Occipital lobe (tissue), 2 donors: ENCODE data around the gene ADRM1. TPM values are rescaled to one million over a fixed set of nuclear protein-coding genes. Genes with fewer than 3 reads are reported as not detected.

ENCODE experiments used
- DNase-seq: peaks from one replicate; lab custom pipeline; 2025; lab: John Stamatoyannopoulos, UW
- total RNA-seq: library from RNA; depleted of rRNA; stranded (reverse); fragments of >200 nt; gene quantifications from one replicate; pipeline ENCODE4 v1.2.3, GENCODE V29; 2014

ADRM1 gene
- total RNA-seq, 1 donor from 2014 or later: 30.6 TPM

GRCh38 chr20:62280303-62280702 is 22.5 kb upstream of the ADRM1 start:
- DNase-seq: no peak

DNA sequence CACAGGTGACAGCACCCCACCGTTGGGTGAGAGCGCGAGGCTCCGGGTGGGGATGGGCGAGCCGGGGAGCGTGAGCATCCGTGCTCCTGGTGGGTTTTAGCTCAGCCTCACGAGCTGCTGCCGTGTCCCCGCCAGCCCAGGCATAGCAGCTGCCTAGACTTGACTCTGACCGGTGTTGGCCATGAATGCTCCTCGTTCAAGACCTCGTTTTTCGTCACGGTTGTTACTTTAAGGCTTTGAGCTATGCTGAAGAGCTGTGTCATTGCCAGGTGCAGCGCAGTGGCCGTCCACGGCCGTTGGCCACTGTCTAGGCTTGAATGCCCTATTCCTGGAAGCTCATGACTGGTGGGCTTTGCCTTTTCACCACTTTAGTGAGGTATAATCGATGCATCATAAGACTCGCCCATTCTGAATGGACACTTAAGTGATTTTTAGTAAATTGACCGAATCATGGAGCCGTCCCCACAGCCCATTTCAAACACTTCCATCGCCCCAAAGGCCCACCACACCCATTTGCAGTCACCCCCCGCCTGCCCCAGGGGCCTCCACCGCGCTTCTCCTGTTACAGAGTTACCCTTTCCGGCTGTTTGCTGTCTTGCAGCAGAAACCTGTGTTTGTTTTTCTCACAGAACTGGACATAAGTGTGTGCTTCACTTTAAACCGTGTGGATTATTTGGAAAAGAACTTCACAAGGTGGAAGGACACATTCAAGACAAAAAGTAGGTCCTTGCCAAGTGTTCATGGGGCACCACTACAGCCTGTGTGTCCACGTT is 21.4 kb upstream of the ADRM1 start:
- DNase-seq: no peak

DNA sequence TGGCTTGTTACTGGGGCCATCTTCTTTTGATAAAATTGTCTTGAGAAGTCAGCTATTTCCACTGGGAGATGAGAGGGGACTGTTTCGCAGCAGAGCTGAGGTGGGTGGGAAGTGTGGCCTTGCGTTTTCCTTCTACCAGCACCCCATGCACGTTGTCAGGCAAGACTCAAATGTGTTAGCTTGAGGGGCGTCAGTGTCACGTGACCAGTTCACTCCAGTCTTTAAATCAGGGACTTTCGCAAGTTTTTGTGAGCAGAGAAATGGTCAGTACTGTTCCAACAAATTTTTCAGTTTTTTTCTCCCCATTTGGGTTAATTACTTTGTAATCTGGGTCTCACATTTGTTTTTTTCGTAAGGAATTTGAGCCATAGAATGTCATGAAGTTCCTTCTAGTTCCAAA is 20.7 kb upstream of the ADRM1 start:
- no peak for DNase-seq

GRCh38 chr20:62282877-62283503 is 19.8 kb upstream of the ADRM1 start:
- DNase-seq: no peak

- DNase-seq: no peak
Observed at GRCh38 chr20:62284448-62284847, 18.3 kb upstream of the ADRM1 start.

GRCh38 chr20:62285151-62285550 is 17.6 kb upstream of the ADRM1 start:
- DNase-seq: no peak

DNA sequence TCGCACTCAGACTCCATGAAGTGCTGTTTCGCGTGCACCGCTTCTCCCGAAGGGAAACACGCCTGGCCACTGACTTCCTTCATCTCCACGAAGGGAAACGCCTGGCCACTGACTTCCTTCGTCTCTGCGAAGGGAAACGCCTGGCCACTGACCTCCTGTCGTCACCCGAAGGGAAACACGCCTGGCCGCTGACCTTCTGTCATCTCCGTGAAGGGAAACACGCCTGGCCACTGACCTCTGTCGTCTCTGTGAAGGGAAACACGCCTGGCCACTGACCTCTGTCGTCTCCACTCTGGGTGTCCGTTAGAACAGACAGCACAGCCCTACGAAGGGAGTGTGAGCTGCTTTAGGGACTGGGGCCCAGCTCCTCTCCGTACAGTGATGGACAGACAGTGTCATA is 17.1 kb upstream of the ADRM1 start:
- DNase-seq: no peak

- no peak for DNase-seq
Observed at GRCh38 chr20:62286493-62287064, 16.2 kb upstream of the ADRM1 start.

- no peak for DNase-seq
Observed at GRCh38 chr20:62287129-62287528, 15.7 kb upstream of the ADRM1 start.

DNA sequence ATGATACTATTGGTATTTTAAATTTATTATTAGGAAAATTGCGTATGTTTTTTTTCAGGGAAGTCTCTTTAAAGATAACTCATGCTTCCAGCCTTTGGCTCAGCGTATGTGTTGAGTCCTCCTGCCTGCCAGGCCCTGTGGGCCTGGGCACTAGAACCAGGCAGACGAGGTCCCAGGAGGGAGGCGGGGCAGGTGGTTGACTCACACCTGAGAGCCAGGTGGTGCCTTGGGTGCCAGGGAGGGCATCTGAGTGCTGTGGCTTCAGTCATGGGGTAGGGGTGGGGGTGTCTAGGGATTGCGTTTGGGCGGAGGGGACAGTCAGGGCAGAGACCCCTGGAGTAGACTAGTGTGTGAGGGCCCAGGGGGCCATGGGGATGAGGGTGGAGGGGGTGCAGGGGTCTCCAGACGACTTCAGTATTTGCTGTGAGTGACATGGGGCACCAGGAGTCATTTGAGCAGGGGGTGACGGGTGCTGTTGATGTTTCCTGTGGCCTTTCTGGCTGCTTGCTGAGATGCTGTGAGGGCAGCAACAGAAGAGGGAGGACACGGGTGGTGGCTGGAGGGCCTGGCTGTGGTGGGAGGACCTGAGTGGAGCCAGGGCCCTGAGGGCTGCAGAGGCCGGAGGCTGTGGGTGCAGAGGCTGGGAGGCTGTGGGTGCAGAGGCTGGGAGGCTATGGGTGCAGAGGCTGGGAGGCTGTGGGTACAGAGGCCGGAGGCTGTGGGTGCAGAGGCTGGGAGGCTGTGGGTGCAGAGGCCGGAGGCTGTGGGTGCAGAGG is 14.8 kb upstream of the ADRM1 start:
- no peak for DNase-seq

DNA sequence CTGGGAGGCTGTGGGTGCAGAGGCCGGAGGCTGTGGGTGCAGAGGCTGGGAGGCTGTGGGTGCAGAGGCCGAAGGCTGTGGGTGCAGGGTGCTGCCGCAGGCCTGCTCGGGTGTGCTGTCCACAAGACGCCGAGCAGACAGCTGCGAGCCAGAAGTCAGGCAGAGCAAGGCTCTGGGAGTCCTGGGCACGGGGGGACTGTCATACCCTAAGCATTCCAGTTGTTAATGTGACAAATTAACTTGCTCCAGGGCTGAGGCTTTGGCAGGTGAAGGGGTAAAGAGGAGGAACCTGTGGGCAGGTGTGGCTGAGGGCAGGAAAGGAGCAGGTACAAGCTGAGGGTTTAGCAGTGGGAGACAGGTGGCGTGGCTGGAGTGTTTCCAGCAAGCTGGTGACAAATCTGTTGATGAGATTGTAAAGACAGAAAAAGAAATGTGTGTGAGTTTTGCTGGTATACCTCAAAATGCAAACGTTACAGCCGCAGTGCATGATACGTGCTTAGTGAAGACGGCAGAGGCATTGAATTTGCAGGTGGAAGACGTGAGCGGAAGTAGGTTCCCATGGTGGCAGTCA is 14.2 kb upstream of the ADRM1 start:
- DNase-seq: no peak

GRCh38 chr20:62289131-62289530 is 13.7 kb upstream of the ADRM1 start:
- no peak for DNase-seq

GRCh38 chr20:62289898-62290297 is 12.9 kb upstream of the ADRM1 start:
- DNase-seq: no peak

DNA sequence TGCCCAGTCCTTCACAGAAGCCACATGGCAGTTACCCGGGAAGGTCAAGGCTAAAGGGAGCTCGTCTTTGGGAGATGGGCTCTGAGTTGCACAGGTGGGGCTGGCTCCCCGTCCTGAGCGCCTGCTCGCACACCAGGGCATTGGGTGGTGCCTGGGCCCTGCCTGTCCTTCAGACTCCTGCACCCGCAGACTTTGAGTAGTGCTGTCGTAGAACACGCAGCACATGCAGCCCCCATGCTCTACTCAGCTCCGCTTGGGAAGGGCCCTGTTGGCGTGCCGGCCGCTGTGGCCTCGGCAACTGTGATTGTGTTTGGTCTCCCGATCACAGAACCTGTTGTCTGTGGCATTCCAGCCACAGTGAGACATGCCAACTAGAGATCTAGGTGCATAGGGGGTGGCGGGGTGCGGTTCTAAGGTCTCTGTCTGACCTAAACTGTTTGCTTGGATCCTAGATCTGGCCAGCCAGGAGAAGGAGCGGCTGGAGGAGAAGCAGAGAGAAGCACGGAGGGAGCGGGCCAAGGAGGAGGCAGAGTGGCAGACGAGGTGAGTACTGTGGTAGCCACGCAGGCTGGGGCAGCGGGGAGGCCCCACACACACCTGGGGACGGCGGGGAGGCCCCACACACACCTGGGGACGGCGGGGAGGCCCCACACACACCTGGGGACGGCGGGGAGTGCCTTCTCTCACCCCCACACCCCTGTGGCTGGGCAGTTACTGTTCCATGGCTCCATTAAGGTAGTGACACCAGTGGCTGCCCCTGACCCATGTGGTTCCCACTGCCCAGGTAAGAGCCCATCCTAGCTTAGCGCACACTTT is 11.3 kb upstream of the ADRM1 start:
- no peak for DNase-seq

GRCh38 chr20:62292108-62292507 is 10.7 kb upstream of the ADRM1 start:
- DNase-seq: no peak

DNA sequence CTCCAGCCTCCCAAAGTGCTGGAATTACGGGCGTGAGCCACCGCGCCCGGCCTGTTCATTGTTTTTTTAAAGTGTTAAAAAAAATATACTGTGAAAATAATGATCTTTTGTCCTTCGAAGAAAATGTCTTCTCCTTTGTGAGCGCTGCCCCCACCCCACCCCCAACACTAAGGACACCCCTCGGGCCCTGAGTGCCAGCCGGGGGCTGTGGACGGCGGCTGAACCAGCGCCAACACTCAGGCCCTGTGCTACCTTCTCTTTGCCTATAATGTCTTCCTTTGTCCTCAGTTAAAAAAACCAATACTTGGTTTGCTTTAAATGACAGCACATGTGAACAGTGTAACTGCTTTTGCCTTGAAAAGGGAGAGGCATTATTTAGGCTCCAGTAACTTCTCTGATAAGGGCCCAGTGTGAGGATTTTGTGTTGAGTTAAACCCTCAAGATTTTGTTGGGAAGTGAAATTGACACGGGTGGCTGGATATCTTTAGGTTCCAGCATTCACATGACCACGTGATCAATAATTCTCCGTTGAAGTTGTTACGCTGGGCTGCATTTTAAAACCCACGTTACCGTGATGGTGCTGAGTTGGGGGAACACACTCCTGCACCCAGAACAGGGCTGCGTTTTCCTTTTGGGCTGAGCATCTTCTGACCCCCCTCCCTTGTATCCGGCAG is 9.5 kb upstream of the ADRM1 start:
- no peak for DNase-seq

DNA sequence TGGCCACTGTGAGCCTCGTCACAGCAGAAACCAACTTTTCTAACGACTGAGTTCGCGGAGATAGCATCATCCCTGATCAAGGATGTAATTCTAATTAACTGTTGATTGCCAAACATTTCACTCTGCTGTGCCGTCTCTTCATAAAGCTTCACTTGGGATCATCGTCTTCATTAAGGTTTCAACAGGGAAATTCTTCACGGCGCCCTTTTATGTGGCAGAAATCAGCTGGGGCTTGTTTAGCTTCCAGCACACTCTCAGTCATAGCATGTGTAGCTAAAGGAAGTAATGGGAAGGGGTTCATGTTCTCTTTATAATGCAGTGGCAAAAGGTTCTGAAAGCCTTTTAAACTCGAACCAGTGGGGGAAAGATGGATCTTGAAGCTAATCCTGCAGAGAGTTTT is 8.9 kb upstream of the ADRM1 start:
- DNase-seq: no peak

- DNase-seq: no peak
Observed at GRCh38 chr20:62294516-62294915, 8.3 kb upstream of the ADRM1 start.

GRCh38 chr20:62296724-62297448 is 5.9 kb upstream of the ADRM1 start:
- no peak for DNase-seq
